T-helper 2 cell (primary cell): ENCODE data around the gene TIPARP.
"Not testable (repeated sequence)": the region's sequence is repeated elsewhere in the genome, so short reads cannot be mapped to it uniquely, and the experiment has no call there.

ENCODE experiments used
- DNase-seq, 5 experiments: peaks; one replicate each; pipeline versions ENCODE4 v3.0.0 to v3.0.0-alpha.2; 2012 to 2022

TIPARP gene

GRCh38 chr3:156648086-156648485 is 26.3 kb upstream of the TIPARP start:
- no peak for DNase-seq

DNA sequence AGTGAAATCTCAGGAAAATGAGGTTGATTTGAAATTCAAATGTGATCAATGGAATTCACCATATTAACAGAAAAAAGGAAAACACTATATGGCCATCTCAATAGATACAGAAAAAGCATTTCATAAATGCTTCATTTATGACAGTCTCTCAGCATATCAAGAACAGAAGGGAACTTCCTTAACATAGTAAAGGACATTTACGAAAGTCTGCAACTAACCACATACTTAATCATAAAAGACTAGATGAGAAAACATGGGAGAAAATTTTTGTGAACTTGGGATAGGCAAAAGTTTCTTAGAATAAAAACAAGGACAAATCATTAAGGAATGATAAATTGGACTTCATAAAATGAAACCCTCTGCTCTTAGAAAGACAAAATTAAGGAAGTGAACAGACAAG is 24.7 kb upstream of the TIPARP start:
- DNase-seq, result no peak

GRCh38 chr3:156652661-156653060 is 21.7 kb upstream of the TIPARP start:
- not testable (repeated sequence) for DNase-seq

GRCh38 chr3:156654834-156655233 is 19.6 kb upstream of the TIPARP start:
- DNase-seq, result no peak

DNA sequence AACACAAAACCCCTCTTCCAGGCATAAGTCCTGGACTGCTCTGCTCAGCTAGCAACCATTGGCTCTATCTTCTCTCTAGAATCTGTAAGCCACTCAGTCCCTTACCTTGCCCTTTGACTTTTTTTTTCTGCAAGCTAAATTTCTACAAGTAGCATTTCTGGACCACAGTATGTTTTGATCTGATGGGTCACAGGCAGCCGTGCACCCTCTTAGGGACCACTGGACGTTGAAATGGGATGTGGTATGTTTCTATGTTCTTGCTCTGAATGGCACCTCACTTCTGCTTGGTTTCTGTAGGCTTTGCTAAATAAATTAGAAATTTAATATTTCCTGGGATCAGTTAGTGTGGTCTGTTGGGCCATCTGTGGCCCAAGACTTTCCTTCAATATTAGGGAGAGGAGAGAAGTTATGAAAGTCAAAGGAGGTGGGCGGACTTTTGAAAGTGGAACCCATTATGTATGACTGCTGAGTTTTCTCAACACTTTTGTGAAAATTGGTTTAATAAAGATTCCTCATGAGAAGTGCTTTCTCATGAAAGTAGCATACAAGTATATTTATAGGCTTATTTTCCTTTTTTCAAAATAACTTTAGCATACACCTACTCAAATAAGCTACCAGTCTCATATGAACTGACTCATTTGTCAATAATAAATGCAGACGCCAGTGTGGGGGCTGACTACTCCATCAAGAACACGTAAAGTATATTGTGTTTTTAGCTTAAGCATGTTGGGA is 18.4 kb upstream of the TIPARP start:
- DNase-seq, result no peak

GRCh38 chr3:156657440-156657839 is 16.9 kb upstream of the TIPARP start:
- DNase-seq, result no peak

- no peak for DNase-seq
These were observed 16.3 kb upstream of the TIPARP start for GRCh38 chr3:156657862-156658731.

DNA sequence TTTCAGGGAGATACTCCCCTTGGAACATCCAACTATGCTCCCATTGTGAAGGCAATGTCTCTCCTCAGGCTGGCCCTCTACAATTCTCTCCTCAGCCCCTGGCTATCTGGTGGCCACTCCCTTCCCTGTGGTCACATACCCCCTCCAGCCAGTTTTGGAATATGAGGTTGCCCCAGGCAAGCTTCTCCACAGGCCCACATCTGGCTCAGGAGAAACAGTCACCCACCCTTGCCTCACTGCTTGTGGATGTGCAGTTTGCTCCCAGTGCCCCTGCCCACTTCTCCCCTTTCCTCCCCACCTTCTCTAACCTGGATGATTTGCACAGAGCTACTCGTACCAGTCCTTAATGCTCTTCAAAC is 15.7 kb upstream of the TIPARP start:
- no peak for DNase-seq

- DNase-seq, result no peak
These were observed 15.1 kb upstream of the TIPARP start for GRCh38 chr3:156659260-156659659.

DNA sequence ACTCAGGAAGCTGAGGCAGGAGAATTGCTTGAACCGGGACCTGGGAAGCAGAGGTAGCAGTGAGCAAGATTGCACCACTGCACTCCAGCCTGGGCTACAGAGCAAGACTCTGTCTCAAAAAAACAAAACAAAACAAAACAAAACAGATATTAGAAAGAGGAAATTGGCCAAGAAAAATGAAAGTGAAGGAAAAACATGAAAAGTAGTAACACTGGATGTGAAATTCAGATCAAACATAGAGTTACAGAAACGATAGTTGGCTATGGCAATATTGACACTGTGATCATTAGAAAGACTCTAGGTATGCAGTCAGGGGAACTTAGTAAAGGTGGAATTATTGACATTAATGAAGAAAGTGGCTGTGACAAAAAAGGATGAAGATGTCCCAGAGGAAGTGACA is 13.2 kb upstream of the TIPARP start:
- DNase-seq, result no peak

- no peak for DNase-seq
These were observed 10.2 kb upstream of the TIPARP start for GRCh38 chr3:156664011-156664830.

DNA sequence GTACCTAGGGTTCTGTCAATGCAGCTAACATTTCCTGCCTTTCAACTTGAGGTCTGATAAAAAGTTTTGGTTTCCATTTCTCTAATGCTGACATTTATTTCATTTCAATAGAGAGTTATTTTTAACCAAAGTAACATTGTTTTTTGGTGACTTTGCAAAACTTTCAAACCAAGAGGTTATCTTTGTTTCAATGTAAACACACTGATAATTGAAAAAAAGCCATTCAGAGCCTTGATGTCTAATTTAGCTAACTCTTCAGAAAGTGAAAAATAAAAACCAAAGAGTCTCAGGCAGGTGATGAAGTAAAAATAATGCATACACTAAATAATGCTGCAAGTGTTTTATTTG is 9.6 kb upstream of the TIPARP start:
- DNase-seq, result peak in 1 of 5 experiments; percentile 69

DNA sequence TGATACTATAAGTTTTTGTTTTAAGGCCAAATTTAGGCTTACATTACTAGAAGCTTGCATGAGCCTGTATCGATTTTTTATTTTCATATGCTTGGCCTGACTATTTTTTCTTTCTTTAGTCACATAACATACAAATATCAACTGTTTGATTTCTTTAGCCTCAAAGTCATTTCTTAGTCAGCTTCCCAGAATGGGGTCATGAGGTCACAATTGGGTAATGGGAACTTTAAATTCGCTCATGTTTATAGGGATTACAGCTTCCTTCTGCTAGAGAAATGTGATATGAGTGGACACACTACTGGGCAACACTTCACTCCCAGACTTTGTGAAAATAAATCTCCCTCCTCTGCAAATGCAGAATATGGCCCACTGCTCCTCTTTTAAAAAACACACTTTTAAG is 9.1 kb upstream of the TIPARP start:
- no peak for DNase-seq

GRCh38 chr3:156666073-156666472 is 8.3 kb upstream of the TIPARP start:
- no peak for DNase-seq

DNA sequence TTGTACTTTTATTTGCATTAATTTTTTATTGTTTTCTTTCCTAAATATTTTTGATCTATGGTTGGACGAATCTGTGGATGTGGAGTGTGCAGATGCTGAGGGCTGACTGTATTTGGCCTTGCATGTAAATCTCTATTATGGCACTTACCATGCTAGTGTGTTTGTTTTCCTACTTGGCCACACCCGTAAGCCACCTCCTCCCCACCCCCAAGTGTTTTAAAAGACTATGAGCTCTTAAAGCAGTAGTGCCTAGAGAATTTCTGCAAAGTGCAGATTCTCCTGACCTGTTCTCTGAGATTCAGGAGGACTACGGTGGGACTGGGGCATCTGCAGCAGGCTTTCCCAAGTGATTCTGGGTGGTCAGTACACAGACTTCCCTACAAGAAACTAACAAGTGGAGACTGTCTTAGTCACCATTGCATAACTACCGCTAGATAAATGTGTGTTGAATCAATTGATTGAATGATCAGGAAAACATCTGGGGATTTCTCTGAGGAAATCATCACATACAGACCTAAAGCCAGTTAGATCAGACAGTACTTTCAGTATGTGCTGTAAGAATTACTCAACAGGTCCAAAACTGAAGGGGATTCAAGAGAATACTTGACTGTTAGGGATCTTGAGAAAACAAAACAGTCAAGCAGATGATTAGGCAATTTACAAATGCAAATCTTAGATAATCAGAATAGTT is 6.2 kb upstream of the TIPARP start:
- peak in 1 of 5 experiments; percentile 66 for DNase-seq

- no peak for DNase-seq
These were observed 4.3 kb upstream of the TIPARP start for GRCh38 chr3:156670077-156670476.

- DNase-seq, result no peak
These were observed 3.7 kb upstream of the TIPARP start for GRCh38 chr3:156670652-156671051.

- no peak for DNase-seq
These were observed 701 bp upstream of the TIPARP start for GRCh38 chr3:156673732-156674045.

DNA sequence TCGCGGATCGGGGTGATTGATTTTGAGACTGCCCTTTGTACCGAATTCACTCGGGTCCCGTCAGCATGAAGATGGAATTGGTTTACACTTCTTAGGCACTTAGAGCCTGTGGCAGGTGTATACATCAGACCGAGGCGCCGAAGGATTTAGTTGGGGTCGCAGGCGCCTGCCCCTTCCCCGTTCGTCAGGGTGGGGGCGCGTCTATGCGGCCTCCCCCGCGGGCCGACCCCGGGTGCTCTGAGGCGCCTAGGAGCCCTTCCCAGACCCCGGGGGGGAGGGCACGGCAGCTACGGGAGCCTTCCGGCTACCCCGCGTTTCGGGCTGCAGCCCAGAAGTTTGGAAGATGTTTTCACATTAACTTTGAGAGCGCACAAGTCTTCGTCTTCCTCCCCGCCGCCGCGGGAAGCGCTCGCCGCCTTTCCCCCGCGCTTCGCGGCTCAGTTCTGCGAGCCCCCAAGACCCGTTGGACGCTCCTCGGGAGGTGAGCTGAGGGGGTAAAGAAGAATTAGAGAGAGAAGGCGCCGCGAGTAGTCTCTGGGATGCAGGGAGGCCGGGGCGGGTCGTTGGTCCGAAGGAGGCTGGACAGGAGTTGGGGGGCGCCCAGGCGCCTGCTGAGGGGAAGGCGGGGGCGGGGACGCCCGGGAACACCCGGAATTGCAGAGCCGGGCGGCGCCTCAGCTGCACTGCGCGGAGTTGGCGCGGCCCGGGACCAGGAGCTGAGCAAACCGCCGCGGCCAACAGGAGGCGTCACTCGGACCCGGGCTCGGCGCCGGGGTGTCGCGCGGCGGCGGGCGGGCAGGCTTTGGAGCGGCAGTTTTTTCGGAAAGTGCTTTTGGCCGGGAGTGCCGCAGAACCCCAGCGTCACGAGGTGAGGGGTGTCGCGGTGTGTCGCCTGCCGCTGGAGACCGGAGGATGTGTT is 780 bp downstream of the TIPARP start:
- peak; percentile 13 to 59 (median 29) for DNase-seq

DNA sequence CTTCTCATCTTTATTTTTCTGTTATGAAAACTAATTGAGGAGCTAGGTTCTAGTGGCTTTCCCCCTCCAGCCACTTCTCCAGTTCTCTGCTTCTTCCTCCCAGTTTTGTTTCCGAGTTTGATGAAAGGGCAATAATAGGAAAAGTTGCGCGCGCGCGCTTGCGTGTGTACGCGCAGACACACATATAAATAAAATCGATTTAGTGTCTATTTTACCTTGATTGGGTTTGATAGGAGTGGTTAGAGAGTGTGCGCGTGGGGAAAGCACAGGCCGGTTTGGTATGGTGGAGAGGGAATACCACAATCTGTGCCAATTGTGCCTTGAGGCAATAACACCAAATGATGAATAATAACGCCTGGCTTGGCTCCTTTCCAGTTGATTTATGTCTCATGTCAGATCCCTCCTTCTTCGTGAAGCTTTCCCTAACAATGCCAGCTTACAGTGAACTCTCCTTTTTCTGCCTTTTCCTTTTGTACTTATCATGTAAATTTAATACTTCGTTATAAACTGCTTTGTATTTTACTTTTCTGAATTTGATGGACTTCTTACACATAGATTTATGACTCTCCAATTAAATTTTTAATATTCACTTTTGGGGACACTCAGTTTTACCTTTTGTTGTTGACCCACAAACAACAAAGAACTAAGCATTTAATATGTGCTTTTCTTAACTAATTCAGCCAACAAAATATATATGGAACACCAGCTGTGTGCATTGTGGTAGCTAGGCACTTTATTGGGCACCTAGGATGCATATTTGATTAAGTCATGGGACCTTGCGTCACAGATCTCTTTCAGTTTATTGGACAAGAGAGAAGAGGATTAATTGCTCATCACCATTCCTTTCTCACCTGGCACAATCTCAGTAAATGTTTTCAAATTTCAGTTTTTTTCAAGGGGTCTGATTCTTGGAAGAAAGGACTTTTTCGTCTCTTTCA is 1.7 kb downstream of the TIPARP start:
- DNase-seq, result peak in 3 of 5 experiments; percentile 15 to 56 (median 53)
